HepG2 (cell line): ENCODE data around the gene XPO5. TPM values are rescaled to one million over a fixed set of nuclear protein-coding genes. Genes with fewer than 3 reads are reported as not detected.

Experiments used
- ASH2L ChIP-seq: fragments of 300-600, 200-600 bp; sonication (generic); IDR thresholded peaks from 2 replicates; pipeline ENCODE4 v1.7.0; 2017; ENCODE audit warnings: low read depth, mild to moderate bottlenecking, moderate library complexity, mixed read lengths, low read length; ENCODE audit not compliant: insufficient read length
- BHLHE40 ChIP-seq: IDR thresholded peaks from 2 replicates; pipeline ENCODE4 v1.6.1; 2011; ENCODE audit warnings: low read length, improper control_type of control experiment
- KDM4B ChIP-seq: sonication (generic); formaldehyde crosslinking; IDR thresholded peaks from 2 replicates; pipeline ENCODE4 v1.4.0; 2020; ENCODE audit warnings: missing genetic modification reagents
- NFAT5 ChIP-seq: sonication (generic); formaldehyde crosslinking; IDR thresholded peaks from 2 replicates; pipeline ENCODE4 v1.4.0; 2020; ENCODE audit warnings: missing genetic modification reagents
- RFX3 ChIP-seq: IDR thresholded peaks from 2 replicates; pipeline ENCODE4 v1.6.1; 2016; ENCODE audit warnings: missing biosample characterization, missing genetic modification reagents
- SKIL ChIP-seq: sonication (generic); formaldehyde crosslinking; IDR thresholded peaks from 2 replicates; pipeline ENCODE4 v1.8.0; 2022; ENCODE audit warnings: missing genetic modification reagents, mild to moderate bottlenecking, moderate library complexity, borderline replicate concordance
- ZBTB26 ChIP-seq: IDR thresholded peaks from 2 replicates; pipeline ENCODE4 v1.6.1; 2016; ENCODE audit warnings: missing compliant biosample characterization, missing genetic modification reagents, borderline replicate concordance
- ZNF263 ChIP-seq: sonication (generic); formaldehyde crosslinking; IDR thresholded peaks from 2 replicates; pipeline ENCODE4 v1.4.0; 2020; ENCODE audit warnings: missing genetic modification reagents
- ZNF331 ChIP-seq: sonication (generic); formaldehyde crosslinking; IDR thresholded peaks from 2 replicates; pipeline ENCODE4 v1.4.0; 2020; ENCODE audit warnings: missing genetic modification reagents
- ZNF407 ChIP-seq: sonication (generic); formaldehyde crosslinking; IDR thresholded peaks from one replicate; pipeline ENCODE4 v1.5.1; 2020; ENCODE audit warnings: mild to moderate bottlenecking, missing genetic modification reagents; ENCODE audit errors: not compliant biosample characterization
- ZNF432 ChIP-seq: sonication (generic); formaldehyde crosslinking; IDR thresholded peaks from 2 replicates; pipeline ENCODE4 v1.5.0; 2020; ENCODE audit warnings: missing genetic modification reagents, mild to moderate bottlenecking, borderline replicate concordance
- polyA plus RNA-seq, 8 experiments: library from polyadenylated mRNA; depleted of rRNA in 3 of 8; stranded (reverse) in 7 of 8; unstranded in 1 of 8; fragments of >200 nt; fragmentation: Illumina TruSeq in 4 of 8; extraction: Trizol in 4 of 8; gene quantifications; 2 replicates each; pipeline versions ENCODE4 v1.2.1 to v1.2.3, GENCODE V29; 2011 to 2016; ENCODE audit warnings: low read depth in 4 of 8, missing spikeins in 1 of 8, mixed read lengths in 1 of 8; ENCODE audit not compliant: insufficient read depth in 1 of 8
- total RNA-seq, 5 experiments: library from RNA; depleted of rRNA; stranded (reverse); fragments of >200 nt; fragmentation: Illumina TruSeq; extraction: Trizol; gene quantifications; 2 replicates each; pipeline ENCODE4 v1.2.3, GENCODE V29; 2016; ENCODE audit warnings: low read depth in 1 of 5

XPO5 gene
- total and polyA plus RNA-seq, 2 of the 13 experiments (the other 11 are each of a cell fraction or from before 2014, with no cell fraction given), result 52.2 to 68.0 TPM

GRCh38 chr6:43488667-43489276 is 87.1 kb downstream of the XPO5 start (continued):
- TF ChIP-seq SKIL (CRISPR knock-in tag) (peak; percentile 69; the same call in 1 of the 2 replicates), ZNF432 (CRISPR knock-in tag) (no peak), RFX3 (CRISPR knock-in tag) (no peak; the same call in 1 of the 2 replicates), KDM4B (CRISPR knock-in tag) (no peak), ZNF263 (CRISPR knock-in tag) (peak; percentile 58; the same call in 1 of the 2 replicates), ASH2L (peak; percentile 2), NFAT5 (CRISPR knock-in tag) (no peak), ZBTB26 (CRISPR knock-in tag) (peak; percentile 100), ZNF407 (CRISPR knock-in tag) (peak; percentile 90), ZNF331 (CRISPR knock-in tag) (peak; percentile 49; the same call in 1 of the 2 replicates), BHLHE40 (no peak)
